Dedifferentiated amniotic fluid mesenchymal stem cell (primary cell): ENCODE results near the gene BCL3.

Source experiments
- DNase-seq: peaks from one replicate; pipeline ENCODE4 v3.0.0-alpha.2; 2016; ENCODE audit errors: extremely low spot score

BCL3 gene

GRCh38 chr19:44794610-44795009 lies 46.1 kb downstream of the BCL3 start:
- DNase-seq, result no peak

- DNase-seq, result no peak
Observed at GRCh38 chr19:44795398-44795987, 47.0 kb downstream of the BCL3 start.

- DNase-seq, result no peak
Observed at GRCh38 chr19:44796701-44797115, 48.2 kb downstream of the BCL3 start.

GRCh38 chr19:44799627-44800346 lies 51.3 kb downstream of the BCL3 start:
- DNase-seq, result no peak

- peak; percentile 57 for DNase-seq
Observed at GRCh38 chr19:44800461-44800860, 52.0 kb downstream of the BCL3 start.

- no peak for DNase-seq
Observed at GRCh38 chr19:44803442-44804428, 55.2 kb downstream of the BCL3 start.

- DNase-seq, result no peak
Observed at GRCh38 chr19:44806291-44806690, 57.8 kb downstream of the BCL3 start.

- DNase-seq, result no peak
Observed at GRCh38 chr19:44807162-44807561, 58.7 kb downstream of the BCL3 start.

GRCh38 chr19:44807652-44808462 lies 59.3 kb downstream of the BCL3 start:
- no peak for DNase-seq

GRCh38 chr19:44808463-44809371 lies 60.2 kb downstream of the BCL3 start, which contains the start of gene BCAM:
BCAM (plus strand) TSS chr19:44809103; CDS start chr19:44809125, 22 bp downstream.
- peak; percentile 35 for DNase-seq
